WTC11 (cell line): Measurements from ENCODE around the gene GPR61. TPM values are rescaled to one million over a fixed set of nuclear protein-coding genes. Genes with fewer than 3 reads are reported as not detected.

ENCODE experiments used
- ATAC-seq: fragments of 200-7000 bp; cut with Tn5 transposase; 2 replicates; pipeline ENCODE4 v1.10.0; 2021; ENCODE audit warnings: mild to moderate bottlenecking, moderate library complexity
- CTCF ChIA-PET: fragments of 300-600 bp; sonication (Branson Sonifier 250); formaldehyde crosslinking; loops from one replicate; lab custom pipeline; 2021; ENCODE audit warnings: antibody characterized with exemption; lab: Charles Lee
- POLR2A ChIA-PET: fragments of 350-600 bp; sonication (Branson Sonifier 250); formaldehyde crosslinking; loops from one replicate; lab custom pipeline; 2021; ENCODE audit warnings: antibody characterized with exemption; lab: Charles Lee
- DNase-seq: peaks from one replicate; pipeline ENCODE4 v3.0.0; 2021; ENCODE audit warnings: low spot score
- H3K27ac Mint-ChIP-seq: 2 replicates; pipeline ENCODE4 v1.8.0; 2021; ENCODE audit warnings: mixed read lengths
- H3K27me3 Mint-ChIP-seq: 2 replicates; pipeline ENCODE4 v1.8.0; 2021; ENCODE audit warnings: low read depth, mild to moderate bottlenecking, moderate library complexity, mixed read lengths
- H3K36me3 Mint-ChIP-seq: 2 replicates; pipeline ENCODE4 v1.8.0; 2021; ENCODE audit warnings: mixed read lengths
- H3K4me1 Mint-ChIP-seq: 2 replicates; pipeline ENCODE4 v1.8.0; 2022; ENCODE audit warnings: mixed read lengths
- H3K4me3 Mint-ChIP-seq: 2 replicates; pipeline ENCODE4 v1.8.0; 2021; ENCODE audit warnings: mild to moderate bottlenecking, moderate library complexity, mixed read lengths
- H3K9me3 Mint-ChIP-seq: 2 replicates; pipeline ENCODE4 v1.8.0; 2021; ENCODE audit warnings: mixed read lengths
- ATF3 ChIP-seq: sonication (generic); formaldehyde crosslinking; conservative IDR thresholded peaks from 2 replicates; pipeline ENCODE4 v1.8.1; 2022; ENCODE audit warnings: mild to moderate bottlenecking, missing genetic modification reagents
- FOXP1 ChIP-seq: sonication (generic); formaldehyde crosslinking; IDR thresholded peaks from 2 replicates; pipeline ENCODE4 v1.8.0; 2022; ENCODE audit warnings: missing genetic modification reagents, mild to moderate bottlenecking, moderate library complexity, borderline replicate concordance
- GABPB1 ChIP-seq: sonication (generic); formaldehyde crosslinking; IDR thresholded peaks from 2 replicates; pipeline ENCODE4 v1.8.1; 2023; ENCODE audit warnings: mild to moderate bottlenecking, missing genetic modification reagents
- HMGA2 ChIP-seq: fragments of 250-450 bp; sonication (Bioruptor Pico); IDR thresholded peaks from 2 replicates; pipeline ENCODE4 v1.4.0; 2021; ENCODE audit warnings: mild to moderate bottlenecking, moderate library complexity
- IRF1 ChIP-seq: sonication (generic); formaldehyde crosslinking; IDR thresholded peaks from 2 replicates; pipeline ENCODE4 v1.8.0; 2023; ENCODE audit warnings: missing genetic modification reagents
- IRF2 ChIP-seq: sonication (generic); formaldehyde crosslinking; IDR thresholded peaks from 2 replicates; pipeline ENCODE4 v1.8.0; 2022; ENCODE audit warnings: low read depth, missing genetic modification reagents, borderline replicate concordance
- JAZF1 ChIP-seq: fragments of 250-450 bp; sonication (Bioruptor Pico); IDR thresholded peaks from 2 replicates; pipeline ENCODE4 v1.9.0; 2021; ENCODE audit warnings: moderate library complexity, mild to moderate bottlenecking, inconsistent platforms
- MLX ChIP-seq: sonication (generic); formaldehyde crosslinking; IDR thresholded peaks from 2 replicates; pipeline ENCODE4 v1.8.1; 2023; ENCODE audit warnings: mild to moderate bottlenecking, missing genetic modification reagents, moderate library complexity
- MXD4 ChIP-seq: fragments of 250-450 bp; sonication (Bioruptor Pico); IDR thresholded peaks from 2 replicates; pipeline ENCODE4 v1.8.0; 2021; ENCODE audit warnings: mild to moderate bottlenecking, moderate library complexity, borderline replicate concordance
- MYBL2 ChIP-seq: sonication (generic); formaldehyde crosslinking; IDR thresholded peaks from 2 replicates; pipeline ENCODE4 v1.8.1; 2023; ENCODE audit warnings: mild to moderate bottlenecking, moderate library complexity, missing genetic modification reagents
- NFATC4 ChIP-seq: fragments of 250-450 bp; sonication (Bioruptor Pico); IDR thresholded peaks from 2 replicates; pipeline ENCODE4 v1.9.0; 2021; ENCODE audit warnings: mild to moderate bottlenecking
- NR1H2 ChIP-seq: sonication (generic); formaldehyde crosslinking; IDR thresholded peaks from 2 replicates; pipeline ENCODE4 v1.9.0; 2021; ENCODE audit warnings: mild to moderate bottlenecking, moderate library complexity, missing genetic modification reagents
- PRRX2 ChIP-seq: fragments of 250-450 bp; sonication (Bioruptor Pico); IDR thresholded peaks from 2 replicates; pipeline ENCODE4 v1.8.0; 2021; ENCODE audit warnings: mild to moderate bottlenecking
- RELA ChIP-seq: sonication (generic); formaldehyde crosslinking; IDR thresholded peaks from 2 replicates; pipeline ENCODE4 v1.8.1; 2022; ENCODE audit warnings: missing genetic modification reagents, mild to moderate bottlenecking, borderline replicate concordance
- RORB ChIP-seq: fragments of 250-450 bp; sonication (Bioruptor Pico); IDR thresholded peaks from 2 replicates; pipeline ENCODE4 v1.9.0; 2021; ENCODE audit warnings: mild to moderate bottlenecking
- SMAD4 ChIP-seq: sonication (generic); formaldehyde crosslinking; IDR thresholded peaks from 2 replicates; pipeline ENCODE4 v1.8.0; 2022; ENCODE audit warnings: mild to moderate bottlenecking, missing genetic modification reagents
- TEAD1 ChIP-seq: sonication (generic); formaldehyde crosslinking; IDR thresholded peaks from 2 replicates; pipeline ENCODE4 v1.8.0; 2022; ENCODE audit warnings: mild to moderate bottlenecking, missing genetic modification reagents
- ZMAT4 ChIP-seq: fragments of 250-450 bp; sonication (Bioruptor Pico); IDR thresholded peaks from 2 replicates; pipeline ENCODE4 v1.9.0; 2021; ENCODE audit warnings: mild to moderate bottlenecking
- ZNF423 ChIP-seq: fragments of 250-450 bp; sonication (Bioruptor Pico); IDR thresholded peaks from 2 replicates; pipeline ENCODE4 v2.1.2; 2022; ENCODE audit warnings: mild to moderate bottlenecking, moderate library complexity
- total RNA-seq: library from RNA; stranded (reverse); gene quantifications from 3 replicates; pipeline ENCODE4 v1.2.3, GENCODE V29; 2021
- TF ChIP-seq, protein P1 (sequence below): sonication (generic); formaldehyde crosslinking; IDR thresholded peaks from 2 replicates; pipeline ENCODE4 v1.8.1; 2023; ENCODE audit warnings: mild to moderate bottlenecking, missing genetic modification reagents, moderate library complexity
- TF ChIP-seq, protein P2 (sequence below): fragments of 250-450 bp; sonication (Bioruptor Pico); IDR thresholded peaks from 2 replicates; pipeline ENCODE4 v2.1.2; 2022; ENCODE audit warnings: mild to moderate bottlenecking, moderate library complexity
- TF ChIP-seq, protein P3 (sequence below): sonication (generic); formaldehyde crosslinking; IDR thresholded peaks from 2 replicates; pipeline ENCODE4 v1.8.0; 2022; ENCODE audit warnings: missing genetic modification reagents
- TF ChIP-seq, protein P4 (sequence below): sonication (generic); formaldehyde crosslinking; IDR thresholded peaks from 2 replicates; pipeline ENCODE4 v1.8.1; 2023; ENCODE audit warnings: mild to moderate bottlenecking, moderate library complexity, missing genetic modification reagents

GPR61 gene
- total RNA-seq, 1 experiment from 2014 or later, result 0.42 TPM

- TF ChIP-seq, protein P1, sequence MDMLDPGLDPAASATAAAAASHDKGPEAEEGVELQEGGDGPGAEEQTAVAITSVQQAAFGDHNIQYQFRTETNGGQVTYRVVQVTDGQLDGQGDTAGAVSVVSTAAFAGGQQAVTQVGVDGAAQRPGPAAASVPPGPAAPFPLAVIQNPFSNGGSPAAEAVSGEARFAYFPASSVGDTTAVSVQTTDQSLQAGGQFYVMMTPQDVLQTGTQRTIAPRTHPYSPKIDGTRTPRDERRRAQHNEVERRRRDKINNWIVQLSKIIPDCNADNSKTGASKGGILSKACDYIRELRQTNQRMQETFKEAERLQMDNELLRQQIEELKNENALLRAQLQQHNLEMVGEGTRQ (CRISPR knock-in tag), result no peak
- TF ChIP-seq SMAD4 (no peak), ATF3 (CRISPR knock-in tag) (no peak), RELA (CRISPR knock-in tag) (no peak), JAZF1 (no peak), FOXP1 (CRISPR knock-in tag) (no peak)
- TF ChIP-seq, all 79 proteins: peak for 0
These were observed 16.9 kb downstream of the GPR61 start (continued) for GRCh38 chr1:109556563-109556962.

DNA sequence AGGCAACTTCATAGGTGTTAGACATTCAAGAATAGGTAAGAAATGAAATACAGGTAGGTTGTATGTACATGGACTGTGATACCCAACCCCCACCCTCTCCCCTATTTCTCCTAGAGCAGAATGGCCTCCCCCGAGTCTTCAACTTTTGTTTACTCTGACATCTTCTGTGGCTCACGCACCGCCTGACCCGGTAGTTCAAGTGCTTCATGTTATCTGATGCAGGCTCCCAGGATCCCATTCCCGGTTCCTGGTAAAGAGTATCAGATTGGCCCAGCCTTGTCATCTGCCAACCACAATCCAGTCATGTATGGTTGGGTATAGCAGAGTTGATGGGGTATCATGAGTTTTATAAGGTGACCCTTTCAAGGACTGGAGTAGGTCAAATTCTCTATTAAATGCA, 17.8 kb downstream of the GPR61 start:
- ATAC-seq (no peak), DNase-seq (no peak)
- Mint-ChIP-seq H3K4me3 (no peak overlapping the region), H3K27ac (no peak overlapping the region), H3K9me3 (peaks cover 4% of the 10 kb centered on the region), H3K36me3 (peaks cover 4% of the 10 kb centered on the region; the same call in 1 of the 2 replicates), H3K4me1 (peaks cover 20% of the 10 kb centered on the region), H3K27me3 (no peaks in the 10 kb centered on the region)
- no peak for TF ChIP-seq TEAD1
- ChIA-PET POLR2A (interaction anchor here (1.8 kb wide), 1 partner anchor 9 kb away, joined by 9 read pairs; the partner anchor contains the start of gene GNAI3), CTCF (interaction anchor here (1.0 to 2.8 kb wide), 2 partner anchors 13 to 73 kb away, joined by 3 to 11 read pairs; no protein-coding TSS in a partner anchor)

GRCh38 chr1:109559995-109560394, 20.3 kb downstream of the GPR61 start:
- CTCF ChIA-PET, result interaction anchor here (0.7 to 2.8 kb wide), 5 partner anchors 14 to 80 kb away, joined by 3 to 11 read pairs (median 6); no protein-coding TSS in a partner anchor
- POLR2A ChIA-PET, result interaction anchor here (0.6 to 0.9 kb wide), 2 partner anchors 11 to 14 kb away, joined by 5 read pairs; partner anchors contain the start of gene GNAI3
- ATAC-seq (no peak), DNase-seq (no peak)
- H3K4me3 Mint-ChIP-seq, result no peak overlapping the region
- peak overlapping the region; percentile 47 for H3K27ac Mint-ChIP-seq
- H3K4me1 Mint-ChIP-seq, result peaks cover 40% of the 10 kb centered on the region
- no peaks in the 10 kb centered on the region for H3K27me3 Mint-ChIP-seq
- H3K9me3 Mint-ChIP-seq, result peaks cover 4% of the 10 kb centered on the region
- H3K36me3 Mint-ChIP-seq, result peaks cover 4% of the 10 kb centered on the region; the same call in 1 of the 2 replicates
- TF ChIP-seq FOXP1 (CRISPR knock-in tag) (no peak), GABPB1 (CRISPR knock-in tag) (no peak), MXD4 (CRISPR knock-in tag) (no peak), MYBL2 (CRISPR knock-in tag) (no peak), ZNF423 (CRISPR knock-in tag) (no peak), IRF1 (CRISPR knock-in tag) (no peak), PRRX2 (no peak), RORB (CRISPR knock-in tag) (no peak), ZMAT4 (CRISPR knock-in tag) (no peak), IRF2 (no peak), HMGA2 (CRISPR knock-in tag) (no peak), NR1H2 (CRISPR knock-in tag) (no peak), NFATC4 (no peak), MLX (CRISPR knock-in tag) (no peak)
- TF ChIP-seq, protein P2, sequence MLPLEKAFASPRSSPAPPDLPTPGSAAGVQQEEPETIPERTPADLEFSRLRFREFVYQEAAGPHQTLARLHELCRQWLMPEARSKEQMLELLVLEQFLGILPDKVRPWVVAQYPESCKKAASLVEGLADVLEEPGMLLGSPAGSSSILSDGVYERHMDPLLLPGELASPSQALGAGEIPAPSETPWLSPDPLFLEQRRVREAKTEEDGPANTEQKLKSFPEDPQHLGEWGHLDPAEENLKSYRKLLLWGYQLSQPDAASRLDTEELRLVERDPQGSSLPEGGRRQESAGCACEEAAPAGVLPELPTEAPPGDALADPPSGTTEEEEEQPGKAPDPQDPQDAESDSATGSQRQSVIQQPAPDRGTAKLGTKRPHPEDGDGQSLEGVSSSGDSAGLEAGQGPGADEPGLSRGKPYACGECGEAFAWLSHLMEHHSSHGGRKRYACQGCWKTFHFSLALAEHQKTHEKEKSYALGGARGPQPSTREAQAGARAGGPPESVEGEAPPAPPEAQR (CRISPR knock-in tag), result no peak
- TF ChIP-seq, protein P3, sequence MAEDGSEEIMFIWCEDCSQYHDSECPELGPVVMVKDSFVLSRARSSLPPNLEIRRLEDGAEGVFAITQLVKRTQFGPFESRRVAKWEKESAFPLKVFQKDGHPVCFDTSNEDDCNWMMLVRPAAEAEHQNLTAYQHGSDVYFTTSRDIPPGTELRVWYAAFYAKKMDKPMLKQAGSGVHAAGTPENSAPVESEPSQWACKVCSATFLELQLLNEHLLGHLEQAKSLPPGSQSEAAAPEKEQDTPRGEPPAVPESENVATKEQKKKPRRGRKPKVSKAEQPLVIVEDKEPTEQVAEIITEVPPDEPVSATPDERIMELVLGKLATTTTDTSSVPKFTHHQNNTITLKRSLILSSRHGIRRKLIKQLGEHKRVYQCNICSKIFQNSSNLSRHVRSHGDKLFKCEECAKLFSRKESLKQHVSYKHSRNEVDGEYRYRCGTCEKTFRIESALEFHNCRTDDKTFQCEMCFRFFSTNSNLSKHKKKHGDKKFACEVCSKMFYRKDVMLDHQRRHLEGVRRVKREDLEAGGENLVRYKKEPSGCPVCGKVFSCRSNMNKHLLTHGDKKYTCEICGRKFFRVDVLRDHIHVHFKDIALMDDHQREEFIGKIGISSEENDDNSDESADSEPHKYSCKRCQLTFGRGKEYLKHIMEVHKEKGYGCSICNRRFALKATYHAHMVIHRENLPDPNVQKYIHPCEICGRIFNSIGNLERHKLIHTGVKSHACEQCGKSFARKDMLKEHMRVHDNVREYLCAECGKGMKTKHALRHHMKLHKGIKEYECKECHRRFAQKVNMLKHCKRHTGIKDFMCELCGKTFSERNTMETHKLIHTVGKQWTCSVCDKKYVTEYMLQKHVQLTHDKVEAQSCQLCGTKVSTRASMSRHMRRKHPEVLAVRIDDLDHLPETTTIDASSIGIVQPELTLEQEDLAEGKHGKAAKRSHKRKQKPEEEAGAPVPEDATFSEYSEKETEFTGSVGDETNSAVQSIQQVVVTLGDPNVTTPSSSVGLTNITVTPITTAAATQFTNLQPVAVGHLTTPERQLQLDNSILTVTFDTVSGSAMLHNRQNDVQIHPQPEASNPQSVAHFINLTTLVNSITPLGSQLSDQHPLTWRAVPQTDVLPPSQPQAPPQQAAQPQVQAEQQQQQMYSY (CRISPR knock-in tag), result no peak
- TF ChIP-seq, protein P4, sequence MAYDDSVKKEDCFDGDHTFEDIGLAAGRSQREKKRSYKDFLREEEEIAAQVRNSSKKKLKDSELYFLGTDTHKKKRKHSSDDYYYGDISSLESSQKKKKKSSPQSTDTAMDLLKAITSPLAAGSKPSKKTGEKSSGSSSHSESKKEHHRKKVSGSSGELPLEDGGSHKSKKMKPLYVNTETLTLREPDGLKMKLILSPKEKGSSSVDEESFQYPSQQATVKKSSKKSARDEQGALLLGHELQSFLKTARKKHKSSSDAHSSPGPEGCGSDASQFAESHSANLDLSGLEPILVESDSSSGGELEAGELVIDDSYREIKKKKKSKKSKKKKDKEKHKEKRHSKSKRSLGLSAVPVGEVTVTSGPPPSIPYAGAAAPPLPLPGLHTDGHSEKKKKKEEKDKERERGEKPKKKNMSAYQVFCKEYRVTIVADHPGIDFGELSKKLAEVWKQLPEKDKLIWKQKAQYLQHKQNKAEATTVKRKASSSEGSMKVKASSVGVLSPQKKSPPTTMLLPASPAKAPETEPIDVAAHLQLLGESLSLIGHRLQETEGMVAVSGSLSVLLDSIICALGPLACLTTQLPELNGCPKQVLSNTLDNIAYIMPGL, result no peak
- TF ChIP-seq, protein P1 (CRISPR knock-in tag), result no peak
